LNCaP clone FGC (cell line): ENCODE results near the gene KCNN1.
"Not testable (repeated sequence)": the region's sequence is repeated elsewhere in the genome, so short reads cannot be mapped to it uniquely, and the experiment has no call there.

ENCODE experiments used
- DNase-seq: peaks from one replicate; pipeline ENCODE4 v3.0.0-alpha.2; 2011; ENCODE audit warnings: low read depth
- H3K4me3 ChIP-seq: 2 replicates; pipeline ENCODE4 v1.5.1; 2011; ENCODE audit warnings: mild to moderate bottlenecking, low read depth, low read length, control low read depth
- TF ChIP-seq, protein P1 (sequence below): IDR thresholded peaks from 2 replicates; pipeline ENCODE4 v1.5.1; 2012; ENCODE audit warnings: mild to moderate bottlenecking; ENCODE audit not compliant: control insufficient read depth, insufficient read depth; ENCODE audit errors: extremely low read depth

KCNN1 gene

DNA sequence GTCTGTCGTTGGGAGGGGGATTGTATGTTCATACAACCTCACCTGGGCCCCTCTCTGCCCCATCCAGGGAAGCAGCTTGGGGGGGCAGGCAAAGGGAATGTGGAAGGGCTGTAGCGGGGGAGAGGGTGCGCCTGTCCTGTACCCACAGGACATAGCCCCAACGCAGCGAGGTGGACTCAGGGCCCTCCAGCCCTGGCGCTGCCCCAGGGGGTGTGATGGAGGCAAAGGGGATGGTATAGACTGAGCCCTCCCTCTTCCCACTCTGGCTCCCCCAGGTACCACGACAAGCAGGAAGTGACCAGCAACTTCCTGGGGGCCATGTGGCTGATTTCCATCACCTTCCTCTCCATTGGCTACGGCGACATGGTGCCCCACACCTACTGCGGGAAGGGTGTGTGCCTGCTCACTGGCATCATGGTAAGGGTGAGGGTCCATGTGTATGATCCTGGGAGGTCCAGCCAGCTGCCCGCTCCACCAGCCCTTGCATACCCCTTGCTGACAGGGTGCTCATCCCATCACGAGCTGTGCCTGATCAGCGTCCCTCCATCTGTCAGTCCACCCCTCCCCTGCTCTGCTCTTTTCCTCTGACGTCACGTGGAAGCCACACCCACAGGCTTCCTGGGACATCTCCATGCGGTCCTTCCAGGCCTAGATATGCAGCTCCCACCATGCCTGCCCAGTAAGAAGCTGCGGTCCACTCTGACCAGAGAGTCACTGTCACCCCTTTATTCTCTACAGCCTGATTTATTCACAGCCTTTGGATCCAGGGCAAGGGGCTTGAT lies 18.3 kb downstream of the KCNN1 start:
- TF ChIP-seq, protein P1, sequence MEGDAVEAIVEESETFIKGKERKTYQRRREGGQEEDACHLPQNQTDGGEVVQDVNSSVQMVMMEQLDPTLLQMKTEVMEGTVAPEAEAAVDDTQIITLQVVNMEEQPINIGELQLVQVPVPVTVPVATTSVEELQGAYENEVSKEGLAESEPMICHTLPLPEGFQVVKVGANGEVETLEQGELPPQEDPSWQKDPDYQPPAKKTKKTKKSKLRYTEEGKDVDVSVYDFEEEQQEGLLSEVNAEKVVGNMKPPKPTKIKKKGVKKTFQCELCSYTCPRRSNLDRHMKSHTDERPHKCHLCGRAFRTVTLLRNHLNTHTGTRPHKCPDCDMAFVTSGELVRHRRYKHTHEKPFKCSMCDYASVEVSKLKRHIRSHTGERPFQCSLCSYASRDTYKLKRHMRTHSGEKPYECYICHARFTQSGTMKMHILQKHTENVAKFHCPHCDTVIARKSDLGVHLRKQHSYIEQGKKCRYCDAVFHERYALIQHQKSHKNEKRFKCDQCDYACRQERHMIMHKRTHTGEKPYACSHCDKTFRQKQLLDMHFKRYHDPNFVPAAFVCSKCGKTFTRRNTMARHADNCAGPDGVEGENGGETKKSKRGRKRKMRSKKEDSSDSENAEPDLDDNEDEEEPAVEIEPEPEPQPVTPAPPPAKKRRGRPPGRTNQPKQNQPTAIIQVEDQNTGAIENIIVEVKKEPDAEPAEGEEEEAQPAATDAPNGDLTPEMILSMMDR: no peak
- no peak overlapping the region for H3K4me3 ChIP-seq
- no peak for DNase-seq

DNA sequence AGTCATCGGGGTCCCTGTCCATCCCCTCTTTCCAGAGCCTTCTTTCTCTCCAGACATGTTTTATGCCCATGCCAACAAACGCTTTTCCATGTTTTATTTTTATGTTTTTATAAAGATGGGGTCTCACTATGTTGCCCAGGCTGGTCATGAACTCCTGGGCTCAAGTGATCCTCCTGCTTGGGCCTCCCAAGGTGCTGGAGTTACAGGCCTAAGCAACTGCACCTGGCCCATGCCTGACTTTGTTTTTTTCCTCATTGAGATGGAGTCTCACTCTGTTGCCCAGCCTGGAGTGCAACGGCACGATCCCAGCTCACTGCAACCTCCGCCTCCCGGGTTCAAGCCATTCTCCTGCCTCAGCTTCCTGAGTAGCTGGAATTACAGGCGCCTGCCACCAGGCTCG lies 19.7 kb downstream of the KCNN1 start:
- H3K4me3 ChIP-seq, DNase-seq: not testable (repeated sequence)

DNA sequence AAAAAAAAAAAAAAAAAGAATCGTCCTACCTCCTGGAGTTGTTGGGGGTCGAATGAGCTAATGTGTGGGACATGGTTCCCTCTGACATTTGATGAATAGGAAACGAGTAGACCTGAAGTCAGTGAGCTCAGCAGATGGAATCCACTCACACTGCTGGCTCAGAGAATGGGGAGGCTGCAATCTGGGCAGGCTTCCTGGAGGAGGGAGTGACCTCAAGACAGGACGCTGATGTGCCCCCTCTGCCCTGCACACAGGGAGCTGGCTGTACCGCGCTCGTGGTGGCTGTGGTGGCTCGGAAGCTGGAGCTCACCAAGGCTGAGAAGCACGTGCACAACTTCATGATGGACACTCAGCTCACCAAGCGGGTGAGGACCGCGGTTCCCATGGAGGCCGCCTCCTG lies 21.3 kb downstream of the KCNN1 start:
- TF ChIP-seq, protein P1: no peak
- H3K4me3 ChIP-seq: no peak overlapping the region
- no peak for DNase-seq

DNA sequence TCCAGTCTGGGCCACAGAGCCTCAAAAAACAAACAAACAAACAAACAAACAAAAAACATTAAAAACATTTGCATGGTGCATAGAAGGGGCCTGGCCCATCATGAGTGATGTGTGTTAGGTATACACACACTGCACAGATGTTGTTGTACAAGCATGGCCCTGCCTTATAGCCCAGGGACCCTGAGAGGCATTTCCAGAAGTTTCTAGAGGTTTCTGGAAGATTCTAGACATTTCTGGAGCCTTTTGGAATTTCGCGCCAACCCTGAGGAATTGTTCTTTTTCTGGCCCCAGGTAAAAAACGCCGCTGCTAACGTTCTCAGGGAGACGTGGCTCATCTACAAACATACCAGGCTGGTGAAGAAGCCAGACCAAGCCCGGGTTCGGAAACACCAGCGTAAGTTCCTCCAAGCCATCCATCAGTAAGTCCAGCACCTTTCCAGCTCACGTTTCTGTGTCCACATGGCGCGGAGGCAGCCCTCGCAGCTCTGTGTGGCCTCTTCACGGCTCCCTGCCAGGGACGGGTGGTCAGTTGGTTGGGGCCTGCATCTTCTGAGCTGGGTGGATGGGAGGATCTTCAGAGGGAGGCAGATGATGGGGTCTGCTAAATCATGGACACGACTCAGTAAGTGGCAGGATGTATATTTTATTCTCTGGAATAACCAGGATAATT lies 22.7 kb downstream of the KCNN1 start:
- TF ChIP-seq, protein P1: no peak
- DNase-seq: no peak
- H3K4me3 ChIP-seq: no peak overlapping the region

DNA sequence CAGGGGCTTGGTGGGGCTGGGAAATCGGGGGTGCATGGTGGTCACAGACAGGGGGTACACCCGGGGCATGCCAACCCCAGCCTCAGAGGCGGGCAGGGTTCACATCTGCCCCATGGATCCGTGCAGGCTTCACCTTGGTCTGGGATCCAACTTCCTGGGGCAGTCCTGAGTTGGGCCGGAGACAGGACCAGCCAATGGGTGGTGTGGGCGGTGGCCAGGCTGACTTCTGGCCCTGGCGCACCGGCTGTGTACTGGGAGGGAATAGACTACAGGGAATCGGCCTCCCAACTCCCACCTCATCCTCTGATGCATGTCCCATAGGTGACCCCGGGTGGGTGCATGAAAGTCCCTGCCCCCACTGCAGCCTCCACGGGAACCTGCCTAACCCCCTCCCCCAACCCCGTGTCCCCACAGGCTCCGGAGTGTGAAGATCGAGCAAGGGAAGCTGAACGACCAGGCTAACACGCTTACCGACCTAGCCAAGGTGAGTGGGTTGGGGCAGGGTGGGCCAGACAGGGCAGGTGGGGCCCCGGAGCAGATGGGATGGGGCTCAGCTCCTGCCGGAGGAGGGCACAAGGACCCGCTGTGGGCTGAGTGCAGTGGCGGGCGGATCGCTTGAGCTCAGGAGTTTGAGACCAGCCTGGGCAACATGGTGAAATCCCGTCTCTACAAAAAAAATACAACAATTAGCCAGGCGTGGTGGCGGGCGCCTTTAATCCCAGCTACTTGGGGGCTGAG lies 26.3 kb downstream of the KCNN1 start:
- H3K4me3 ChIP-seq: no peak overlapping the region
- no peak for DNase-seq
- TF ChIP-seq, protein P1: no peak

DNA sequence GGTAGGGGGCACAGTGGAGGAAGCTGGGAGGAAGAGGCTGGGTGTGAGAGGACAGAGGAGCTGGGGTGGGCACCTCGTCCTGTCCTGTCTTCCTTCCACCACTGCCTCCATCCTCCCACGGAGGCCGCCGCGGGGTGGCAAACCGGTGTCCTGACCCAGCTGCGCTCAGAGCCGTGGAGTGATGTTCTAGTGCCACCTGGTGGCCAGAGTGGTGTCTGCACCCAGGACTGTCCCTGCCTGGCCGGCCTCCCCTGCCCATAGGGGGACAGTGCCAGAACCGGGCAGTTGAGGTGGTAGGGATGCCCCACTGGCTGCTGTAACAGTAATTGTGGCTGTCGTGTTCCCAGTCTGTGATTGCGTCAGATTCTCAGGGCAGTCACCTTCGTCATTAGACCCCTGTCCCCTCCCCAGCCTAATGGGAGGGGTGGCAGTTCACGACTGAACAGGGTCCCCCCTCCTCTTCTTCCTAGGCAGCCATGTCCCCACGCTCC lies 30.0 kb downstream of the KCNN1 start:
- no peak overlapping the region for H3K4me3 ChIP-seq
- peak; percentile 2 for DNase-seq
- TF ChIP-seq, protein P1: peak; percentile 99
